ENCODE data around the gene FRMD5. TPM values are rescaled to one million over a fixed set of nuclear protein-coding genes. Genes with fewer than 3 reads are reported as not detected.
A peak's percentile ranks its signal among the peaks of the same experiment; 100 is the strongest.

The FRMD5 gene
- polyA plus RNA-seq, 1 experiment, result 5.2 TPM

DNA sequence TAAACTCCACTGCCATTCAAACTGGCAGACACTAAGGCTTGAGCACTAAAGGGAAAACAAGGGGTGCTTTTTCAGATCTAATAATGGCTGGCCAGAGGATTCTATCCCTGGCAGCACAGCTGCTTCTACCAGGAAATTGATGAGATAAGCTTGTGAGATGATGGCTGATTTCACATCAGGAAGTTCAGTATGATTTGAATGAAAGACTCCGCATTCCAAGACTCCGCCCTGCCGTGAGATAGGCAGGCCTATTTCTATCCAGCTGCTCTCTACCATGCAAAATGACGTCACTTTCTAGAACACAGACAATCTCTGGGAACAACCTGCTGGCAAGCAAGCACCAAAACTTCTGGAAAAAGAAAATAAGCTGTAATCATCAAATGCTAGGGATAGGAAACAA, 196.5 kb downstream of the FRMD5 start:
- ChIA-PET POLR2A (no interaction called here), CTCF (interaction anchor here (0.7 kb wide), 1 partner anchor 94 kb away, joined by 3 read pairs; no protein-coding TSS in a partner anchor)
- TF ChIP-seq, protein P1, sequence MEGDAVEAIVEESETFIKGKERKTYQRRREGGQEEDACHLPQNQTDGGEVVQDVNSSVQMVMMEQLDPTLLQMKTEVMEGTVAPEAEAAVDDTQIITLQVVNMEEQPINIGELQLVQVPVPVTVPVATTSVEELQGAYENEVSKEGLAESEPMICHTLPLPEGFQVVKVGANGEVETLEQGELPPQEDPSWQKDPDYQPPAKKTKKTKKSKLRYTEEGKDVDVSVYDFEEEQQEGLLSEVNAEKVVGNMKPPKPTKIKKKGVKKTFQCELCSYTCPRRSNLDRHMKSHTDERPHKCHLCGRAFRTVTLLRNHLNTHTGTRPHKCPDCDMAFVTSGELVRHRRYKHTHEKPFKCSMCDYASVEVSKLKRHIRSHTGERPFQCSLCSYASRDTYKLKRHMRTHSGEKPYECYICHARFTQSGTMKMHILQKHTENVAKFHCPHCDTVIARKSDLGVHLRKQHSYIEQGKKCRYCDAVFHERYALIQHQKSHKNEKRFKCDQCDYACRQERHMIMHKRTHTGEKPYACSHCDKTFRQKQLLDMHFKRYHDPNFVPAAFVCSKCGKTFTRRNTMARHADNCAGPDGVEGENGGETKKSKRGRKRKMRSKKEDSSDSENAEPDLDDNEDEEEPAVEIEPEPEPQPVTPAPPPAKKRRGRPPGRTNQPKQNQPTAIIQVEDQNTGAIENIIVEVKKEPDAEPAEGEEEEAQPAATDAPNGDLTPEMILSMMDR (IDR thresholded peaks at IDR 0.05; ENCODE audit: low read depth, low read length), result no peak
- Histone ChIP-seq H3K4me3 (ENCODE audit: low read depth, low read length) (no peak overlapping the region), H3K9me3 (ENCODE audit: control insufficient read depth, insufficient read depth, low read length) (no peaks in the 10 kb centered on the region), H3K27me3 (ENCODE audit: control insufficient read depth, insufficient read depth, low read length) (no peaks in the 10 kb centered on the region), H3K27ac (ENCODE audit: low read depth, low read length) (no peak overlapping the region)
- DNase-seq (ENCODE audit: low read depth, low spot score), result peak; percentile 29

DNA sequence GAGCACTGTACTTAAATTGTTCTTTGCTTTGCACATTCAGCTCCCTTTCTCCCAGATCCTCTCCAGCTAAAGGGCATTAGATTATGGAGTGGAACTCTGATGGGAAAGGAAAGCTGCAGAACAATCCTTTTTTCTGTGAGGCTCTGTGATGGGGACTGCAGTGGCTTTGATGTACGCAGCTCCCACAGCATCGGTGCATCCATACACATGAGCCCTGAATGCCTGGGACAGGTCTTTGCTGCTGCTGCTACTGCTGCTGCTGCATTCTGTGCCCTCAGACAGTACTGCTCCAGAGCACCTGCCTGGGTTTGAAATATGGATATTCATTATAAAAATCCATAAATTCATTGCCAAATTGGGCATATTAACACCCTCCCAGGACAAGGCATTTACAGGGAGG, 203.9 kb downstream of the FRMD5 start:
- H3K9me3 ChIP-seq (ENCODE audit: control insufficient read depth, insufficient read depth, low read length), result peaks cover 6% of the 10 kb centered on the region; the same call in 1 of the 2 replicates
- H3K27ac ChIP-seq (ENCODE audit: low read depth, low read length), result no peak overlapping the region
- no peaks in the 10 kb centered on the region for H3K27me3 ChIP-seq (ENCODE audit: control insufficient read depth, insufficient read depth, low read length)
- CTCF ChIA-PET, result no interaction called here
- POLR2A ChIA-PET, result no interaction called here
- H3K4me3 ChIP-seq (ENCODE audit: low read depth, low read length), result no peak overlapping the region
- no peak for DNase-seq (ENCODE audit: low read depth, low spot score)
- TF ChIP-seq, protein P1 (IDR thresholded peaks at IDR 0.05; ENCODE audit: low read depth, low read length), result no peak

DNA sequence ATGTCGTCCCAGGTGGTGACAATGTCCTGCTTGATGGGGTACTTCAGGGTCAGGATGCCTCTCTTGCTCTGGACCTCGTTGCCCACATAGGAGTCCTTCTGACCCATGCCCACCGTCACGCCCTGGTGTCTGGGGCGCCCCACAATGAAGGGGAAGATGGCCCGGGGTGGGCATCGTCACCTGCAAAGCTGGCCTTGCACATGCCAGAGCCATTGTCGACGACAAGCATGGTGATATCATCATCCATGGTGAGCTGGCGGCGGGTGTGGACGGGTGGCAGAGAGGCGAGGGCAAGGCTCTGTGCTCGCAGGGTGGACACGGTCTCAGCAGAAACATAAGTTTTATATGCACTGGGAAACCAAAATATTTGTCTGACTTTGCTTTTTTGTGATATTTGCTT, 205.1 kb downstream of the FRMD5 start:
- ChIA-PET CTCF (interaction anchor here (1.1 kb wide), 1 partner anchor 76 kb away, joined by 3 read pairs; no protein-coding TSS in a partner anchor), POLR2A (no interaction called here)
- no peak overlapping the region for H3K4me3 ChIP-seq (ENCODE audit: low read depth, low read length)
- no peak overlapping the region for H3K27ac ChIP-seq (ENCODE audit: low read depth, low read length)
- TF ChIP-seq, protein P1 (IDR thresholded peaks at IDR 0.05; ENCODE audit: low read depth, low read length), result no peak
- peaks cover 6% of the 10 kb centered on the region; the same call in 1 of the 2 replicates for H3K9me3 ChIP-seq (ENCODE audit: control insufficient read depth, insufficient read depth, low read length)
- H3K27me3 ChIP-seq (ENCODE audit: control insufficient read depth, insufficient read depth, low read length), result no peaks in the 10 kb centered on the region
- no peak for DNase-seq (ENCODE audit: low read depth, low spot score)

DNA sequence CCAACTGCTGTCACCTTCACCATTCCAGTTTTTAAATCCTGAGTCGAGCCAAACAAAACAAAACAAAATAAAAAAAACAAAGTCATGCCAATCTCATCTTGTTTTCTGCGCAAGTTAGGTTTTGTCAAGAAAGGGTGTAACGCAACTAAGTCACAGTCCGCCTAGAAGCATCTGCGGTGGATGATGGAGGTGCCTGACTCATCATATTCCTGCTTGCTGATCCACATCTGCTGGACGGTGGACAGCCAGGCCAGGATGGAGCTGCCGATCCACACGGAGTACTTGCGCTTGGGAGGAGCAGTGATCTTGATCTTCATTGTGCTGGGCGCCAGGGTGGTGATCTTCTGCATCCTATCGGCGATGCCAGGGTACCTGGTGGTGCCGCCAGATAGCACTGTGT, 206.2 kb downstream of the FRMD5 start:
- no peak overlapping the region for H3K4me3 ChIP-seq (ENCODE audit: low read depth, low read length)
- DNase-seq (ENCODE audit: low read depth, low spot score), result no peak
- no peak overlapping the region for H3K27ac ChIP-seq (ENCODE audit: low read depth, low read length)
- peaks cover 6% of the 10 kb centered on the region; the same call in 1 of the 2 replicates for H3K9me3 ChIP-seq (ENCODE audit: control insufficient read depth, insufficient read depth, low read length)
- H3K27me3 ChIP-seq (ENCODE audit: control insufficient read depth, insufficient read depth, low read length), result no peaks in the 10 kb centered on the region
- CTCF ChIA-PET, result no interaction called here
- TF ChIP-seq, protein P1 (IDR thresholded peaks at IDR 0.05; ENCODE audit: low read depth, low read length), result no peak
- POLR2A ChIA-PET, result no interaction called here

DNA sequence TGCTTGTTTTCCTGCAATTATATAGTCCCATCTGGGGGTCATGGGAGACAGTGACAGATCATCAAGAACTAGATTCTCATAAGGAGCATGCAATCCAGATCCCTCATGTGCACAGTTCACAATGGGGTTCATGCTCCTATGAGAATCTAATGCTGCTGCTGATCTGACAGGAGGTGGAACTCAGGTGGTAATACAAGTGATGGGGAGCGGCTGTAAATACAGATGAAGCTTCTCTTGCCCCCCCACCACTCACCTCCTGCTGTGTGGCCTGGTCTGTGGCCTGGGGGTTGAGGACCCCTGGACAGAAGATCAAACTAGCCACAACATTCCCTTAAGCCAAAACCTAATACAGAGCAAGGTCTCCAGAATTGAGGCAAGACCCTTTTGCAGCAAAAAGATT, 207.1 kb downstream of the FRMD5 start:
- Histone ChIP-seq H3K27ac (ENCODE audit: low read depth, low read length) (no peak overlapping the region), H3K9me3 (ENCODE audit: control insufficient read depth, insufficient read depth, low read length) (peaks cover 6% of the 10 kb centered on the region; the same call in 1 of the 2 replicates), H3K27me3 (ENCODE audit: control insufficient read depth, insufficient read depth, low read length) (no peaks in the 10 kb centered on the region), H3K4me3 (ENCODE audit: low read depth, low read length) (no peak overlapping the region)
- DNase-seq (ENCODE audit: low read depth, low spot score), result no peak
- TF ChIP-seq, protein P1 (IDR thresholded peaks at IDR 0.05; ENCODE audit: low read depth, low read length), result no peak
- ChIA-PET CTCF (interaction anchor here (1.2 kb wide), 1 partner anchor 78 kb away, joined by 4 read pairs; no protein-coding TSS in a partner anchor), POLR2A (no interaction called here)

Measured in AG04450 (cell line).